PC-3 (cell line): ENCODE data around the gene GBE1. TPM values are rescaled to one million over a fixed set of nuclear protein-coding genes. Genes with fewer than 3 reads are reported as not detected.

ENCODE experiments used
- ATAC-seq: fragments of 200-7000 bp; cut with Tn5 transposase; 2 replicates; pipeline ENCODE4 v1.9.1; 2020; ENCODE audit warnings: mild to moderate bottlenecking, moderate library complexity
- BruUV-seq: library from RNA; stranded (reverse); fragments of 400-500 nt; replicated peaks from 2 replicates; lab custom pipeline; 2021; lab: Mats Ljungman, UMichigan
- CTCF ChIA-PET: fragments of 300-600 bp; sonication (Branson Sonifier 250); formaldehyde crosslinking; loops from one replicate; lab custom pipeline; 2022; ENCODE audit warnings: antibody characterized with exemption; lab: Charles Lee
- POLR2A ChIA-PET: fragments of 300-600 bp; sonication (Branson Sonifier 250); formaldehyde crosslinking; loops from one replicate; lab custom pipeline; 2022; ENCODE audit warnings: antibody characterized with exemption; ENCODE audit not compliant: unreplicated experiment; lab: Charles Lee
- DNase-seq: peaks from one replicate; pipeline ENCODE4 v3.0.0-alpha.2; 2015
- H2AFZ ChIP-seq: fragments of 300-600 bp; sonication (generic); 2 replicates; pipeline ENCODE4 v1.6.0; 2016; ENCODE audit warnings: antibody characterized with exemption, low read length
- H3F3A ChIP-seq: fragments of 300-600 bp; sonication (generic); one replicate; pipeline ENCODE4 v1.6.0; 2017; ENCODE audit warnings: antibody characterized with exemption, low read length, control low read depth, mild to moderate bottlenecking; ENCODE audit not compliant: unreplicated experiment
- H3K27ac ChIP-seq: fragments of 300-600 bp; sonication (generic); 2 replicates; pipeline ENCODE4 v1.5.1; 2016; ENCODE audit warnings: mild to moderate bottlenecking, low read length
- H3K27me3 ChIP-seq: fragments of 300-600 bp; sonication (generic); 2 replicates; pipeline ENCODE4 v1.6.1; 2016; ENCODE audit warnings: low read length, mixed read lengths
- H3K36me3 ChIP-seq: fragments of 300-600 bp; sonication (generic); 2 replicates; pipeline ENCODE4 v1.6.1; 2016; ENCODE audit warnings: low read depth, mixed run types, low read length, mixed read lengths
- H3K4me1 ChIP-seq: fragments of 300-600 bp; sonication (generic); 2 replicates; pipeline ENCODE4 v1.5.1; 2016; ENCODE audit warnings: low read length; ENCODE audit not compliant: insufficient read depth
- H3K4me2 ChIP-seq: fragments of 300-600 bp; sonication (generic); 2 replicates; pipeline ENCODE4 v1.6.0; 2016; ENCODE audit warnings: low read length
- H3K4me3 ChIP-seq: fragments of 300-600 bp; sonication (generic); 2 replicates; pipeline ENCODE4 v1.5.1; 2016; ENCODE audit warnings: mild to moderate bottlenecking, low read length, mixed read lengths
- H3K79me2 ChIP-seq: fragments of 300-600 bp; sonication (generic); 2 replicates; pipeline ENCODE4 v1.6.1; 2017; ENCODE audit warnings: low read length, mixed read lengths
- H3K9ac ChIP-seq: fragments of 300-600 bp; sonication (generic); 2 replicates; pipeline ENCODE4 v1.6.0; 2016; ENCODE audit warnings: mild to moderate bottlenecking, low read length
- H3K9me2 ChIP-seq: fragments of 300-600 bp; sonication (generic); replicated peaks from 2 replicates; pipeline ENCODE4 v1.6.1; 2016; ENCODE audit warnings: mixed run types, low read length, mixed read lengths
- H3K9me3 ChIP-seq: fragments of 300-600 bp; sonication (generic); 2 replicates; pipeline ENCODE4 v1.6.1; 2016; ENCODE audit warnings: low read length, mixed read lengths
- H4K20me1 ChIP-seq: fragments of 300-600 bp; sonication (generic); 2 replicates; pipeline ENCODE4 v1.6.1; 2016; ENCODE audit warnings: low read length, mixed read lengths
- EZH2 ChIP-seq: fragments of 300-600 bp; sonication (generic); IDR thresholded peaks from one replicate; pipeline ENCODE4 v1.6.1; 2017; ENCODE audit warnings: antibody characterized with exemption, mild to moderate bottlenecking, low read length; ENCODE audit not compliant: unreplicated experiment
- EZH2phosphoT487 ChIP-seq: fragments of 300-600 bp; sonication (generic); IDR thresholded peaks from 2 replicates; pipeline ENCODE4 v1.6.1; 2018; ENCODE audit warnings: mild to moderate bottlenecking, antibody characterized with exemption, low read length, borderline replicate concordance
- intact Hi-C: fragments of 100-400 bp; cut with micrococcal nuclease; formaldehyde crosslinking; loops from 2 replicates; pipeline ENCODE4 v1.9.0; 2023
- total RNA-seq: library from RNA; depleted of rRNA; stranded (reverse); fragments of >200 nt; gene quantifications from 2 replicates; pipeline ENCODE4 v1.2.3, GENCODE V29; 2014
- TF ChIP-seq, protein P1 (sequence below): fragments of 300-600 bp; sonication (generic); conservative IDR thresholded peaks from 2 replicates; pipeline ENCODE4 v1.5.1; 2017; ENCODE audit warnings: antibody characterized with exemption, low read depth, mild to moderate bottlenecking, low read length

GBE1 gene
- total RNA-seq, 1 experiment from 2014 or later = 57.7 TPM

DNA sequence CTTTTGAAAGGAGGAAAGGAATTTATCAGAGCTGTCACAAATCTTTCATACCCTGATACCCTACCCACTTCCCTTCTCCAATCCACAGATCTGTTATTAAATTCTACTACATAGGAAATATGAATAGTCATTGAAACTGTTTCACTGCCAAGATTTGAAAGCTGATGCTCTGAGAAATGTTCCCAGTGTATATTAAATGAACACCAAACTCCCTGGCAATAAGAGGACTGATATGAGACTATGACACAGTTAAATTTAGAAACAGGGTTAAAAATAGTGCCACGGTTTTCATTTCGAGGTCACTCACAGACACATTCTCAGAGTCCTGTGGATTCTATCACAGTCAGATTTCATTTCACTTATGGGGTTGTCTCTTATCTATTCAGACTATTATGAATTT is 27.2 kb upstream of the GBE1 start:
- H3K4me1 ChIP-seq = no peaks in the 10 kb centered on the region
- no peak for TF ChIP-seq EZH2phosphoT487
- TF ChIP-seq EZH2 = no peak
- TF ChIP-seq, protein P1, sequence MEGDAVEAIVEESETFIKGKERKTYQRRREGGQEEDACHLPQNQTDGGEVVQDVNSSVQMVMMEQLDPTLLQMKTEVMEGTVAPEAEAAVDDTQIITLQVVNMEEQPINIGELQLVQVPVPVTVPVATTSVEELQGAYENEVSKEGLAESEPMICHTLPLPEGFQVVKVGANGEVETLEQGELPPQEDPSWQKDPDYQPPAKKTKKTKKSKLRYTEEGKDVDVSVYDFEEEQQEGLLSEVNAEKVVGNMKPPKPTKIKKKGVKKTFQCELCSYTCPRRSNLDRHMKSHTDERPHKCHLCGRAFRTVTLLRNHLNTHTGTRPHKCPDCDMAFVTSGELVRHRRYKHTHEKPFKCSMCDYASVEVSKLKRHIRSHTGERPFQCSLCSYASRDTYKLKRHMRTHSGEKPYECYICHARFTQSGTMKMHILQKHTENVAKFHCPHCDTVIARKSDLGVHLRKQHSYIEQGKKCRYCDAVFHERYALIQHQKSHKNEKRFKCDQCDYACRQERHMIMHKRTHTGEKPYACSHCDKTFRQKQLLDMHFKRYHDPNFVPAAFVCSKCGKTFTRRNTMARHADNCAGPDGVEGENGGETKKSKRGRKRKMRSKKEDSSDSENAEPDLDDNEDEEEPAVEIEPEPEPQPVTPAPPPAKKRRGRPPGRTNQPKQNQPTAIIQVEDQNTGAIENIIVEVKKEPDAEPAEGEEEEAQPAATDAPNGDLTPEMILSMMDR = no peak
- H3F3A ChIP-seq = no peaks in the 10 kb centered on the region
- no peak overlapping the region for H2AFZ ChIP-seq
- no peaks in the 10 kb centered on the region; the same call in 1 of the 2 replicates for H3K27me3 ChIP-seq
- intact Hi-C loops = no loop called here
- DNase-seq (no peak), ATAC-seq (no peak)
- no peaks in the 10 kb centered on the region for H3K36me3 ChIP-seq
- H4K20me1 ChIP-seq = no peaks in the 10 kb centered on the region
- CTCF ChIA-PET = no interaction called here
- H3K9ac ChIP-seq = no peak overlapping the region
- H3K4me3 ChIP-seq = no peak overlapping the region
- POLR2A ChIA-PET = no interaction called here
- H3K79me2 ChIP-seq = no peaks in the 10 kb centered on the region
- no TSS peak for BruUV-seq
- no peaks in the 10 kb centered on the region for H3K9me2 ChIP-seq
- H3K27ac ChIP-seq = no peak overlapping the region
- H3K4me2 ChIP-seq = no peak overlapping the region
- no peaks in the 10 kb centered on the region for H3K9me3 ChIP-seq

DNA sequence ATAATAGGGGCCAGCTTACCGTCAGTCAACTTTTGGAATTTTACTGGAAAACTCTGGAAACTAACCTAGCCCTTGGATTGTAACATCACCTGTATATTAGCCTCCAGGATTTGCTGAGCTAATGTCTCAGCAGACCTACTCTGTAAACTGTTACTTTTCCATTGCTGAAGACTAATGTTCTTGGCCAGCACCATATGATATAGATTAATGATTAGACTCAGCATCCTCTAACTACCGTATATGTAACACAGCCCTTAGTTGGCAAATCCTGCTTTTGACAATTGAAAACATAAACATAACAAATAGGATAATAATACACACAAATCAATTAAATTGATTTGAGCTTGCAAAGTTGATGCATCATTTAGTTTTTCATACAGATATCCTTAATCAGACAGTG is 26.6 kb upstream of the GBE1 start:
- no peaks in the 10 kb centered on the region; the same call in 1 of the 2 replicates for H3K27me3 ChIP-seq
- no peak overlapping the region for H3K4me2 ChIP-seq
- H2AFZ ChIP-seq = no peak overlapping the region
- ATAC-seq = no peak
- no peak overlapping the region for H3K9ac ChIP-seq
- no peak overlapping the region for H3K27ac ChIP-seq
- H3K79me2 ChIP-seq = no peaks in the 10 kb centered on the region
- ChIA-PET CTCF (no interaction called here), POLR2A (no interaction called here)
- H4K20me1 ChIP-seq = no peaks in the 10 kb centered on the region
- H3K9me3 ChIP-seq = no peaks in the 10 kb centered on the region
- H3K4me3 ChIP-seq = no peak overlapping the region
- H3K9me2 ChIP-seq = no peaks in the 10 kb centered on the region
- no peak for DNase-seq
- TF ChIP-seq, protein P1 = no peak
- no peak for TF ChIP-seq EZH2phosphoT487
- TF ChIP-seq EZH2 = no peak
- no TSS peak for BruUV-seq
- no peaks in the 10 kb centered on the region for H3F3A ChIP-seq
- intact Hi-C loops = no loop called here
- H3K4me1 ChIP-seq = no peaks in the 10 kb centered on the region
- no peaks in the 10 kb centered on the region for H3K36me3 ChIP-seq

GRCh38 chr3:81782585-81782984 is 21.1 kb upstream of the GBE1 start:
- H3K79me2 ChIP-seq = no peaks in the 10 kb centered on the region
- no peak for ATAC-seq

More at GRCh38 chr3:81782585-81782984, 21.1 kb upstream of the GBE1 start:
- Histone ChIP-seq H2AFZ (no peak overlapping the region), H3K36me3 (no peaks in the 10 kb centered on the region), H3K9ac (no peak overlapping the region), H3K4me1 (no peaks in the 10 kb centered on the region), H4K20me1 (no peaks in the 10 kb centered on the region), H3K4me2 (no peak overlapping the region), H3K9me2 (no peaks in the 10 kb centered on the region), H3F3A (no peaks in the 10 kb centered on the region), H3K4me3 (no peak overlapping the region), H3K9me3 (no peaks in the 10 kb centered on the region), H3K27me3 (no peaks in the 10 kb centered on the region), H3K27ac (no peak overlapping the region)
- no TSS peak for BruUV-seq
- TF ChIP-seq EZH2phosphoT487 (no peak), EZH2 (no peak)
- ChIA-PET CTCF (no interaction called here), POLR2A (no interaction called here)
- intact Hi-C loops = no loop called here
- DNase-seq = no peak
